GM18519 (cell line): ENCODE results near the gene PCCA.
A peak's percentile ranks its signal among the peaks of the same experiment; 100 is the strongest.
"Not testable (repeated sequence)": the region's sequence is repeated elsewhere in the genome, so short reads cannot be mapped to it uniquely, and the experiment has no call there.

Experiments used
- ATAC-seq: cut with Tn5 transposase; IDR thresholded peaks from one replicate; pipeline ENCODE4 v1.9.1; 2021; ENCODE audit warnings: mild to moderate bottlenecking, moderate library complexity; ENCODE audit not compliant: unreplicated experiment, low FRiP score

Gene PCCA

GRCh38 chr13:100096526-100096925 lies 7.6 kb downstream of the PCCA start:
- ATAC-seq: no peak

DNA sequence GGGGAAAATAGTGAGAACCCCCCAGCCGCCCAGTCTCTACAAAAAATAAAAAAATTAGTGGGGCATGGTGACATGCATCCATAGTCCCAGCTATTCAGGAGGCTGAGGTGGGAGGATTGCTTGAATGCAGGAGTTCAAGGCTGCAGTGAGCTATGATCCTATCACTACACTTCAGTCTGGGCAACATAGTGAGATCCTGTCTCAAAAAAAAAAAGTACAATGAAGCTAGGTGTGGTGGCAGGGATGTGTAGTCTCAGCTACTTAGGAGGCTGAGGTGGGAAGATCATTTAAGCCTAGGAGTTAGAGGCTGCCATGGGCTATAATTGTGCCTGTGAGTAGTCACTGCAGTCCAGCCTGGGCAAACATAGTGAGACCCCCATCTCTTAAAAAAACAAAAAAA lies 8.9 kb downstream of the PCCA start:
- no peak for ATAC-seq

- no peak for ATAC-seq
Measured at GRCh38 chr13:100098445-100099116, 9.7 kb downstream of the PCCA start.

DNA sequence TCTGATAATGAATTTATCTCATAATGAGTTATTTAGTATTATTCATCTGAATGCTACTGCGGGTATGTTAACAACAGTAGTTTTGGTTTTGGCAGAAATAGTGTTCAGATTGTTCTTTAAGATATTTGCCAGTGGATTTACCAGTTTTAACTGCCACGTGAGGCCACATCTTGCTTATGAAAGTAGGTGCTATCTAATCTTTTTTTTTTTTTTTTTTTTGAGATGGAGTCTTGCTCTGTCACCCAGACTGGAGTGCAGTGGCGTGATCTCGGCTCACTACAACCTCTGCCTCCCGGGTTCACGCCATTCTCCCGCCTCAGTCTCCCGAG lies 10.2 kb downstream of the PCCA start:
- ATAC-seq: not testable (repeated sequence)

DNA sequence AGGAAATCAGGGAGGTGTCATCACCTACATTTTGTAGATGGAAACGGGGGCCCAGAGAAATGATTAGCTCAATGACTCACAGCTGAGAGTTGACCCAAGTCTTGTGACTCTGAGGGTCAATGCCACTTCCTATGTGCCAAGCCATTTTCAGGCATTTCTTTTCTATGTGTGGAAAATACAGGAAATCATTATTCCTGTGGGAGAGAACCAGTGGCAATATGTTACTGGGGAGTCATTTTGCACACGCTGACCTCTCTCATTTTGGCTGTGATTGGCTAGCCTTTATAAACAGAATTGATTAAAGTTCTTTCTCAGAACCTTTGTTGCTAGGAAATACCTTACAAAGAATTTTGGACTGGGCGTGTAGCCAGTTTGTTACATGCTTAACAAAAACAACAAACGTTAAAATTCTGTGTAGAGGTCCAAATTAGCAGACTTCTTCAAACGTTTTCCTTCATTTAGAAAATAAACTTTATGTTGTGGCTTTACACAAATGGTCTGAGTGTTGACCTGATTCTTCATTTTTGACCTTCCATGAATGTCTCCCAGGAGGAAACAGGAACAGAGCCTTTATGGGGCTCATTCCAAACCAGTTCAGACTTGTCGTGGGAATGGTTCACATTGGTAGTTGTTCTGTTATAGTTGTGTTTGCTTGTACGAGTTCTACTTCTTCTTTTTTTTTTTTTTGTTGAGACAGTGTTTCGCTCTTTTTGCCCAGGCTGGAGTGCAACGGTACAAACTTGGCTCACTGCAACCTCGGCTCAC lies 11.4 kb downstream of the PCCA start:
- no peak for ATAC-seq

GRCh38 chr13:100102042-100102441 lies 13.1 kb downstream of the PCCA start:
- no peak for ATAC-seq

- no peak for ATAC-seq
Measured at GRCh38 chr13:100106005-100106404, 17.1 kb downstream of the PCCA start.

GRCh38 chr13:100106705-100107104 lies 17.8 kb downstream of the PCCA start:
- no peak for ATAC-seq

GRCh38 chr13:100108913-100109507 lies 20.1 kb downstream of the PCCA start:
- peak; percentile 41 for ATAC-seq

- ATAC-seq: no peak
Measured at GRCh38 chr13:100110269-100110668, 21.4 kb downstream of the PCCA start.

DNA sequence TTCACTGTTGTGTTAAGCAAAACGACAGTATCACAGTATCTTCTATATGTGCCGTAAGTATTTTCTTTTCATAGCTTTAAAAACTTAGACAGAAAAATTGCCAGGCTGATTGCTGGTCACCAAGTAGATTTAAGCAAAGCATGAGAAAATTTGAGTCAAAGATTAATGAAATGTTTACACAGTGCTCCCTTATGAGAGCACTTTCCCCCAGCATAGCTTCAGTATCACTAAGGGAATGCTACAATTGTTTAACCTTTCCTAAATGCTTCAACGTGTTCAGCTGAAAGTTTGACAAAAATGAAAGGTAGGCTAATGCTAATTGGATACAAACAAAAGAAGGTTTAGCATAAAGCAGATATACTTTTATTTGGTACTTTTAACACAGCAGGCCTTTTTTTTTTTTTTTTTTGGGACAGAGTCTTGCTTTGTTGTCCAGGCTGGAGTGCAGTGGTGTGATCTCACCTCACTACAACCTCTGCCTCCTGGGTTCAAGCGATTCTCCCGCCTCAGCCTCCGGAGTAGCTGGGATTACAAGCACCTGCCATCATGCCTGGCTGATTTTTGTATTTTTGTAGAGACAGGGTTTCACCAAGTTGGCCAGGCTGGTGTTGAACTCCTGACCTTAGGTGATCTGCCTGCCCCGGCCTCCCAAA lies 23.4 kb downstream of the PCCA start:
- ATAC-seq: no peak

- peak; percentile 61 for ATAC-seq
Measured at GRCh38 chr13:100115693-100116254, 26.9 kb downstream of the PCCA start.

- no peak for ATAC-seq
Measured at GRCh38 chr13:100124265-100124664, 35.4 kb downstream of the PCCA start.

- ATAC-seq: no peak
Measured at GRCh38 chr13:100125946-100126345, 37.1 kb downstream of the PCCA start.

GRCh38 chr13:100128373-100128772 lies 39.5 kb downstream of the PCCA start:
- no peak for ATAC-seq

DNA sequence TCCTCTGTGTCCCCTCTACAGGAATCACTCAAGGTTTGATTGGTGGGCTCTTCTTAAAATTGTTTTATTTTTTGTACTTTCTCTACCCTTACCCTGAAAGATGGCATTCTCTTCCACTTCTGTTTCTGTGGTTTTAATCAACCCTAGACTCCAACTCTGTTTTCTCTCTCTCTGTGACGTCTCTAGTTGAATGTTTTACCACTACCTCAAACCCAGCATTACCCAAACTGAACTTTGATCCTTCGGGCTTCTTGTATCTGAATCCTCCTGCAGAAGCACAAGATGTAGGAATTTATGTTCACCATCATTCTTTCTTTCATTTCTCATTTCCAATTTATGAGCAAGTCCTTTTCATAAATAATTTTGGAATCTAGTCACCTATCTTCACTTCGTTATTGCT lies 39.9 kb downstream of the PCCA start:
- no peak for ATAC-seq

- ATAC-seq: peak; percentile 78
Measured at GRCh38 chr13:100129605-100130004, 40.7 kb downstream of the PCCA start.

DNA sequence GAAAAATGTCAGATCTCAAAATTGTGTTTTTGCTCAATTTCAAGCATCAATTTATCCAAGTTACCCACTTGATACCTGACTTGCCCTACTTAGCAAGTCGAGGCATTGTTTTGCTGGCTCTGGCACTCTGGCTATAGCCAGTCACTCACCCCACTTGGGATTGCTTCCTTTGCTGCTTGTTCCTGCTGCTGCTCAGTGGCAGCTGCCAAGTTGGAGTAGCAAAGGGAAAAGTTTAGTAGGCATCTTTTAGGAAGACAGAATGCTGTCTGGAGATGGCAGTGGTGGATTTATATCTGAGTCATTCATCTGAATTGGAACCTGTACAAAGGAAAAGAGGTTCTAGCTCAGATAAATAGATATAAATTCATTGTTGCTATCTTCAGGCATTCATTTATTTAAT lies 41.2 kb downstream of the PCCA start:
- ATAC-seq: no peak

GRCh38 chr13:100130930-100131511 lies 42.1 kb downstream of the PCCA start:
- no peak for ATAC-seq

DNA sequence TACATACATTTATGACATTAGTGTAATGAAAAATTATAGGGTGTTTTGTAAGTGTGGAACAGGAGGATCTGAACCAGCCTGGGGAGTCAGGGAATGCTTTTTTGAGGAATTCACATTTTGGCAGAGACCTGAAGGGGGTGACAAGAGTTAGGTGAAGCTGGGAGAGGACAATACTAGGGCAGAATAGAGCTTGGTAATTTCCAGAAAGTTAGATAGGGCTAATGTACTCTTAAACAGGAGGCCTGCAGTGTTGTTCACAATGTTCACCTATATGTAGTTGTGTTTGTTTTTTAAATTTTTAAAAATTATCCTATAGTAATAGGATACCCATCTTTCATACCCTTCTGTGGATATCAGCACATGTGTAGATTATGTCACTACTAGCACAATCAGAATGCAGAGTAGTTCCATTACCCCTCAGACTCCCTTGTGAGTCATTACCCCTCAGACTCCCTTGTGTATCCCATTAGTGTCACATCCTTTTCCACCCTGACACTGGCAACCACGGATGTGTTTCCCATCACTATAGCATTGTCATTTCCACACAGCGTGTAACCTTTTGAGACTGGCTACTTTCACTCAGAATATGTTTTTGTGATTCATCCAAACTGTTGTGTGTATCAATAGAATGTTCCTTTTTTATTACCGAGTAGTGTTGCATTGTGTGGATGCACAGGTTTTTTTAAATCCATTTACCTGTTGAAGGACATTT lies 43.1 kb downstream of the PCCA start:
- no peak for ATAC-seq
